Measurements from ENCODE around the gene PTCRA.

GRCh38 chr6:42937548-42938427 is 21.9 kb downstream of the PTCRA start:
- no peak for TF ChIP-seq RARB (CRISPR knock-in tag; IDR thresholded peaks at IDR 0.05)
- no peak for TF ChIP-seq PATZ1 (CRISPR knock-in tag; IDR thresholded peaks at IDR 0.05; ENCODE audit: borderline replicate concordance)
- no peak for TF ChIP-seq TCF4 (CRISPR knock-in tag; IDR thresholded peaks at IDR 0.05; ENCODE audit: borderline replicate concordance)
- no peak for TF ChIP-seq SNAI2 (CRISPR knock-in tag; IDR thresholded peaks at IDR 0.05)
- no peak for TF ChIP-seq BACH2 (CRISPR knock-in tag; IDR thresholded peaks at IDR 0.05; ENCODE audit: borderline replicate concordance)
- no peak for TF ChIP-seq ZNF70 (CRISPR knock-in tag; IDR thresholded peaks at IDR 0.05)
- TF ChIP-seq CREB5 (CRISPR knock-in tag; IDR thresholded peaks at IDR 0.05; ENCODE audit: low read depth): no peak
- TF ChIP-seq ESRRG (CRISPR knock-in tag; IDR thresholded peaks at IDR 0.05): no peak
- no peak for TF ChIP-seq ZFP30 (CRISPR knock-in tag; IDR thresholded peaks at IDR 0.05)
- no peak for TF ChIP-seq TOX (CRISPR knock-in tag; IDR thresholded peaks at IDR 0.05; ENCODE audit: borderline replicate concordance)
- no peak for TF ChIP-seq ZNF565 (CRISPR knock-in tag; conservative IDR thresholded peaks at IDR 0.05; ENCODE audit: low read depth)
